ENCODE data around the gene LMX1A.

The LMX1A gene

GRCh38 chr1:165259236-165259635 is 97.3 kb downstream of the LMX1A start:
- peak; percentile 80 for DNase-seq

GRCh38 chr1:165257969-165258459 is 98.5 kb downstream of the LMX1A start:
- peak; percentile 97 for DNase-seq

- DNase-seq: peak; percentile 71
These were observed 101.5 kb downstream of the LMX1A start for GRCh38 chr1:165254896-165255625.

GRCh38 chr1:165254376-165254775 is 102.1 kb downstream of the LMX1A start:
- peak; percentile 95 for DNase-seq

GRCh38 chr1:165253818-165254254 is 102.7 kb downstream of the LMX1A start:
- peak; percentile 95 for DNase-seq

- peak; percentile 10 for DNase-seq
These were observed 107.4 kb downstream of the LMX1A start for GRCh38 chr1:165248969-165249571.

DNA sequence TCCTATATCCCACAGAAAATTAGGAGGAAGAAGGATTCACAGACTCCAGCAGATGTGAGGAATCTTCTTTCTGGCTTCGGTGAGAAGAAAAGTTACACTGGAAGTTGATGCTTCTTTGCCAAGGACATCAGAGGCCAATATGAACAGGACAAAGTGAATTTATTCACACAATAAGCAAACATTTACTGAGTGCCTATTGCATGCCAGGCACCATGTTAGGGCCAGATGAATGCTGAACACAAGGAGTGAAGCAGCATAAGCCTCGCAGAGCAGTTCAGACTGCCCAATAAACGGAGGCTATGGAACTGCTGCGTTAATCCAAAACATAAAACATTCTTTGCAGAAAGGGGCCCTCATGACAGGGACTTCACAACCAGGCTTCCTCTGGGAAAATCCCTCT is 114.6 kb downstream of the LMX1A start:
- no peak for DNase-seq

- DNase-seq: no peak
These were observed 115.2 kb downstream of the LMX1A start for GRCh38 chr1:165241321-165241720.

DNA sequence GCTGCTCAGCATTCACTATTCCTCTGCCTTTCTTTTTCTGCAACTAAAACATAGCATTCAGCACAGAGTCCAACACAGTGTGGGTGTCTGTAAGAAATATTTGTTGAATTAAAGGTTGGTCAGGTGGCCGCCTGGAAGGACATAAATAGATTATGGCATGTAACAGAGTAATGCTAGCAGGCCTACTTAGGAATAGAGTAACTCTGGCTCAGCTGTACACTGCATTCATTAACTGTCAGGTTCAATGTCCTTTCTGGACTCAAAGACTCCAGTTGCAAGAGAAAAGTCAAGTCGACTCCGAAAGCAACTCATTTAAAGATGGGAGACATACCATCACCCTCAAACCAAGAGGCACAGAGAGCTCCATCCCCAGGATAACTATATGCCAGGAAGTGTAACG is 116.0 kb downstream of the LMX1A start:
- no peak for DNase-seq

GRCh38 chr1:165239873-165240272 is 116.6 kb downstream of the LMX1A start:
- no peak for DNase-seq

GRCh38 chr1:165235777-165236291 is 120.7 kb downstream of the LMX1A start:
- DNase-seq: peak; percentile 99

DNA sequence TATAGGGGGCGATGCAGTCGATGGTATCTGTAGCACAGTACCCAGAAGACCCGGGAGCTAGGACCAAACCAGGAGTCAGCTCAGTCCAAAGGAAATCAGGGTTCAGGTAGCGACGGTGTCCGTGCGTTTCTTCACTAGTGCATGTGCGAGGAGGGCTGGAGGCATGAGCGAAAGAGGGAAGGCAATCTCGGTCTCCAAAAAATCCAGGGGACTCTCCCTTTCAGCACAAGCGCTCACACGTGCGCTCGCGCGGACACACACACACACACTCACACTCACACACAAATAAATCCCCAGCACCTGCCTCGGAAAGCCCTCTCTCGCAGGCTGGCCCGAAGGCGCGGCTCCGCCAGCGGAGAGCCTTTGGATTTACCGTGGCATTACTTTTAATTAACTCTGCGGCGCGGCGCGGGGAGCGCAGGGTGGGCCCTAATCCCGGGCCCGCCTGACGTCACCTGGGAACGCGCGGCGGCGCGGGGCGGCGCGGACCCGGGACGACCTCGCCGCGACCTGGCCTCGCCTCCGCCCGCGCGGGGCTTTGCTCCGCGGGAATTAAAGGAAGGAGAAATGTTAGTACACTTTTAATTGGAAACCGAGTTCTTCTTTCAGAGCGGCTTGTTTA is 121.2 kb downstream of the LMX1A start:
- DNase-seq: peak; percentile 96

- peak; percentile 32 for DNase-seq
These were observed 122.4 kb downstream of the LMX1A start for GRCh38 chr1:165234149-165234548.

GRCh38 chr1:165228676-165229075 is 127.8 kb downstream of the LMX1A start:
- peak; percentile 30 for DNase-seq

DNA sequence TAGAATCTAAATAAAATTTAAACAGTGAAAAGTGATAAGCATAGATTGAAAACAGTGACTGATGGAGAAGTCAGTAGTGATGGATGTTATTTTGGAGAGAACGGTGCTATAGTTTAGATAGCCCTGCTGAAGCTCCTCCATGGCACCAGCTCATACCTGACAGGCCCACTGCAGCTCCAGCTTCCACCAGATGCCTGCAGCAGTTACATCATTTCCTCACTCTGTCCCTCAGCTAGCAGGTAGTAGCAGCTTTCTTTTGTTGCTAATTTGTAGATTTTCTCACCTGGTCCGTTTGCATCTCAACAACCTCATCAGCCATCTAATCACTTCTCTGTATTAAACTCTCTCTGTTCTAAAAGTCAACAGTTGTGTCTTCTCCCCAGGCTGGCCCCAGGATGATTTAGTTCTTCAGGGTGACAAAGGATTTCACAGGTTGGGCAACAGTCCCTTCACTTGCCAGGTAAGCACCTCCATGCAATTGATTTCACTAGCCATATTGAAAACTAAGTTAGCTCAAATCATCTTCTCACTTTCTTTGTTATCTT is 128.3 kb downstream of the LMX1A start:
- DNase-seq: peak; percentile 50

DNA sequence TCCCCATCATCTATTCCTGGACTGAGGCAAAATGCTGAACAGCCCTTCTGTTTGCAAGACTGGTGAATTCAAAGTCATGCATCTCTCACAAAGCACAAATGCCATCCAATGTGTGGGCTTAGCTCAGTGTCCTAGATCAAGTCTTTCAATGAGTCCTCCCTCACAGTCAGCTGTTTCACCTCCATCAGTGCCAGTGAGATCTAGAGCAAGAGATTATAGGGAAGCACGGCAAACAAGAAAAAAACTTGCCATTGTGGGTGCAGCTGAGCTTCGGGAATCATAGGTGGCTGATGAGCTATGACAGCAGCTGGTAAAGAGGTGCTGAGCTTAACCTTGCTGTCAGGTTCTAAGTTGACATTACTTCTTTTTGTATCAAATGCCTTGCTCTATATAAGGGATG is 130.2 kb downstream of the LMX1A start:
- DNase-seq: no peak

DNA sequence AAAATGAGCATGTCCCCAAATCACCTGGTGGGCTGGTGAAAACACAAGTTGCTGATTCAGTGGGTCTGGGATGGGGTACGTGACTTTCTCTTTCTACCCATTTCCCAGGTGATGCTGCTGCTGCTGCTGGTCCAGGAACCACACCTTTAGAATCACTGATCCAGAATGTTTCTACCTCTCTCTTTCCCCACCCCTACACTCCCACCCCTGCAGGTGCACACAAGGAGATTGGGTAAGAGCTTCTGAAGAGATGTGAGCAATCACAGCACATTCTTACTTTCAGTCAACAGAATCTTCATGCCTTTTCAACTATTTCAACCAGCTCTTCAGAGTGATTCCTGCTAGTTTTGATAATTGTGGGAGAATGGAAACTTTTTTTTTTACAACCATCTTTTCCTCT is 130.9 kb downstream of the LMX1A start:
- DNase-seq: no peak

- no peak for DNase-seq
These were observed 131.5 kb downstream of the LMX1A start for GRCh38 chr1:165225062-165225461.

- no peak for DNase-seq
These were observed 132.0 kb downstream of the LMX1A start for GRCh38 chr1:165224504-165224903.

DNA sequence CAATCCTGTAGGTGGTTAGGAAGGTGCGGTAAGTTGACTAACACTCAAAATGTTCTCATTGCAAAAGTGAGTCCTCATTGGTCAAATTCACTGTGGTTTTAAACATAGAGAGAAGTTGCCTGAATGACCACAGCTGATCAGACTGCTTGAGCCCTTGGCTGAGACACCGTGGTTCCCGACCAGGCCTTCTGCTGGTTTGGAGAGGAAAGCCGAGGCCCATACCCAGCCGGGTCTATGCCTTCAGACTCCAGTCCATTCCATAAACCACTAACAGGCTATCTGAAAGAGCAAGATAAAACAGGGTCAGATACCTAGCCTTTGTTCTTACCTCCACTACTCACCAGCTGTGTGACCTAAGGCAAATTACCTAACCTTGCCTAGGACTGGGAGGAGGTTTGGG is 133.9 kb downstream of the LMX1A start:
- peak; percentile 55 for DNase-seq

- peak; percentile 92 for DNase-seq
These were observed 137.8 kb downstream of the LMX1A start for GRCh38 chr1:165218731-165219130.

GRCh38 chr1:165217958-165218357 is 138.6 kb downstream of the LMX1A start:
- peak; percentile 52 for DNase-seq

DNA sequence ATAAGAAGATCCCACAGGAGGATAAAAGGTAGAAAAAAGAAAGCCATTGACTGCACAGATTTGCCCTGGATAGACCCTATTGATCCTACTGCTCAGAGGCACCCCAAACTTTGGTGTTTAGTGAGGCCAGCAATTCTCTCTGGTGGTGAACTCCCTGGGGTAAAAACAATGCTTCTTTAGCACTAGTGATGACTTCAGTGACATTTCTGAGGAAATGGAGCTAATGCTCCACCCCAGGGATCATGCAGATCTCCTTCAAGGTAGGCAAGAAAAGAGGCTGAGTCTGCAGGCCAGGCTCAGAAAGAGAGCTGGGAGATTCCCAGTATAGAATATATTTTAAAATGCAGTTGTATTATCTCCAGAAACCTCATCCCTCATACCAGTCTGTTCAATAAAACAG is 140.3 kb downstream of the LMX1A start:
- no peak for DNase-seq

All from NCI-H69 (cell line).